Liver (tissue), 3 donors: ENCODE results near the gene C10orf53.

Experiments
- ATF3 ChIP-seq: IDR thresholded peaks from 2 replicates; pipeline ENCODE4 v1.6.1; 2016; ENCODE audit warnings: antibody characterized with exemption
- CTCF ChIP-seq: fragments of 150-350 bp; IDR thresholded peaks from 2 replicates; pipeline ENCODE4 v1.5.1; 2017; ENCODE audit warnings: improper control_type of control experiment, low read depth, low read length; ENCODE audit not compliant: missing input control
- GABPA ChIP-seq, 2 donors: IDR thresholded peaks in 1 of 2; conservative IDR thresholded peaks in 1 of 2; 2 replicates each; pipeline ENCODE4 v1.6.1; 2016; ENCODE audit warnings: antibody characterized with exemption in 2 of 2, mild to moderate bottlenecking in 1 of 2, moderate library complexity in 1 of 2
- HNF4G ChIP-seq: IDR thresholded peaks from 2 replicates; pipeline ENCODE4 v1.6.1; 2016; ENCODE audit warnings: antibody characterized with exemption
- MAX ChIP-seq: IDR thresholded peaks from 2 replicates; pipeline ENCODE4 v1.6.1; 2016; ENCODE audit warnings: antibody characterized with exemption
- RAD21 ChIP-seq, 2 donors: IDR thresholded peaks; 2 replicates each; pipeline ENCODE4 v1.6.1; 2016; ENCODE audit warnings: antibody characterized with exemption in 2 of 2, mild to moderate bottlenecking in 2 of 2
- REST ChIP-seq: IDR thresholded peaks from 2 replicates; pipeline ENCODE4 v1.6.1; 2016; ENCODE audit warnings: antibody characterized with exemption, mild to moderate bottlenecking
- RXRA ChIP-seq, 2 donors: IDR thresholded peaks; 2 replicates each; pipeline ENCODE4 v1.6.1; 2017 to 2018; ENCODE audit warnings: antibody characterized with exemption in 2 of 2, mild to moderate bottlenecking in 1 of 2
- YY1 ChIP-seq: IDR thresholded peaks from 2 replicates; pipeline ENCODE4 v1.6.1; 2016; ENCODE audit warnings: antibody characterized with exemption, mild to moderate bottlenecking
- ZBTB33 ChIP-seq: IDR thresholded peaks from 2 replicates; pipeline ENCODE4 v1.6.1; 2016; ENCODE audit warnings: antibody characterized with exemption
- donor health status: healthy.
- donor health status: healthy.

GRCh38 chr10:49656845-49657493 lies 22.5 kb upstream of the C10orf53 start:
- no peak for TF ChIP-seq CTCF
- TF ChIP-seq RAD21 (IDR thresholded peaks at IDR 0.05) = no peak
- no peak for TF ChIP-seq HNF4G
- TF ChIP-seq ZBTB33 = no peak
- no peak for TF ChIP-seq RXRA (IDR thresholded peaks at IDR 0.05)
- TF ChIP-seq REST = no peak
- no peak for TF ChIP-seq ATF3
- no peak for TF ChIP-seq YY1
- TF ChIP-seq MAX = no peak
- no peak for TF ChIP-seq GABPA (IDR thresholded peaks at IDR 0.05 in 1 of 2, conservative IDR thresholded peaks at IDR 0.05 in 1 of 2)
